AG10803 (cell line): Measurements from ENCODE around the gene CD59.
"Not testable (repeated sequence)": the region's sequence is repeated elsewhere in the genome, so short reads cannot be mapped to it uniquely, and the experiment has no call there.

Experiments used
- DNase-seq: peaks from one replicate; pipeline ENCODE4 v3.0.0; 2010; ENCODE audit warnings: low read depth
- H3K4me3 ChIP-seq: 2 replicates; pipeline ENCODE4 v1.5.1; 2011; ENCODE audit warnings: mild to moderate bottlenecking, low read length, control low read depth
- TF ChIP-seq, protein P1 (sequence below): conservative IDR thresholded peaks from 2 replicates; pipeline ENCODE4 v1.5.1; 2011; ENCODE audit warnings: mild to moderate bottlenecking, low read length, control low read depth, inconsistent platforms

Gene CD59

GRCh38 chr11:33689085-33689484, 47.1 kb downstream of the CD59 start:
- H3K4me3 ChIP-seq = no peak overlapping the region
- DNase-seq = peak; percentile 46
- TF ChIP-seq, protein P1, sequence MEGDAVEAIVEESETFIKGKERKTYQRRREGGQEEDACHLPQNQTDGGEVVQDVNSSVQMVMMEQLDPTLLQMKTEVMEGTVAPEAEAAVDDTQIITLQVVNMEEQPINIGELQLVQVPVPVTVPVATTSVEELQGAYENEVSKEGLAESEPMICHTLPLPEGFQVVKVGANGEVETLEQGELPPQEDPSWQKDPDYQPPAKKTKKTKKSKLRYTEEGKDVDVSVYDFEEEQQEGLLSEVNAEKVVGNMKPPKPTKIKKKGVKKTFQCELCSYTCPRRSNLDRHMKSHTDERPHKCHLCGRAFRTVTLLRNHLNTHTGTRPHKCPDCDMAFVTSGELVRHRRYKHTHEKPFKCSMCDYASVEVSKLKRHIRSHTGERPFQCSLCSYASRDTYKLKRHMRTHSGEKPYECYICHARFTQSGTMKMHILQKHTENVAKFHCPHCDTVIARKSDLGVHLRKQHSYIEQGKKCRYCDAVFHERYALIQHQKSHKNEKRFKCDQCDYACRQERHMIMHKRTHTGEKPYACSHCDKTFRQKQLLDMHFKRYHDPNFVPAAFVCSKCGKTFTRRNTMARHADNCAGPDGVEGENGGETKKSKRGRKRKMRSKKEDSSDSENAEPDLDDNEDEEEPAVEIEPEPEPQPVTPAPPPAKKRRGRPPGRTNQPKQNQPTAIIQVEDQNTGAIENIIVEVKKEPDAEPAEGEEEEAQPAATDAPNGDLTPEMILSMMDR = no peak

DNA sequence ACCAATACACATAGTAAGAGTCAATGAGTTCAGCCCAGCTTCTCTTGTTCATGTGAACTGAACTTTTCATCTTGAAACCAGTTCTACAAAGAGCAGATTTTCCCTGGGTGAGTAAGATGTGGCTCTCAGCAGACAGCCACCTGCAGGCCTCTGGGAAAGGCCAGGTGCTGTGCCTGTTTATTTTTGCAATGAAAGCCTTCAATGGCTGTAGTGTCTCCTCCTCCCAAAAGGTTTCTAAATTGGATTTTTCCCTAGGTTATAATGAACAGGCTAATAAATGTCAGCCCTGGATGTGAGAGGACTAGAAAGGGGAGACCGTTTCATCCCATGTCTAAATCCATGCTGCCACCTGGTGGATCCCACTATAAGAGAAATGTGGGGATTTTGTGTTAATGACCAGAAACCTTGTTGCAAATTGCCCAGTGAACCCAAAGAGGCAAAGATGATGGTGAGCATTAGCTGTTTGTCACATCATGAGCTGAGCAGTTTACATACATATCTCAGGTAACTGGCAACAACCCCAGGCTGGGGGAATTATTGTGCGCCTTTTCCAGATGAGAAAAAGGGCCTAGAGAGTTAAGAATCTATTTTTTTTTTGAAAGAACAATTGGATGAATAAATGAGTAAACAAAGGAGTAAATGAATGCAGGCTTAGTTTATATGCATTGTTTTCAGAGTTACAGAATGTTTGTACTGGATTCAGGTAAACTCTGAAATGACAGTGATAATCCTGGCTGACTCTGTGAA, 48.3 kb downstream of the CD59 start:
- DNase-seq = peak; percentile 77

DNA sequence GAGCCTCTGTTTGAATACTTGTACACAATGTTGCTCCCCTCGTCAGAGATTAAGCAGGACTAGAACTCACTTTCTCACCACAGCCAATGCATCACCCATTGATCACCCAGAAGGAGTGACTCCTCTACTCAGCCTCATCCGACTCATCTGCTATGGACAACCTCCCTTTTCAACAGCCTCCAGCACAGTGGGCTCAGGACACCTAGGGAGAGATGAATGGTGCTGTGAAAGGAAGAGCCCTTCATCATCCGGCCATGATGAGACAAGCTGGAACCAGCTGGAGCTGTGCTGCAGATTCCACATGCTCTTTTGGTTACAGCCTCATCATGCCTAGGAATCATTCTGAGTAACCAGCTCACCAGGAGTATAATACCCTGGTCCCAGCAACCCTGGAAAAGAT, 51.1 kb downstream of the CD59 start:
- TF ChIP-seq, protein P1 = no peak
- H3K4me3 ChIP-seq = no peak overlapping the region
- peak; percentile 49 for DNase-seq

More for the DNA sequence above, 48.3 kb downstream of the CD59 start:
- TF ChIP-seq, protein P1 = peak; percentile 84
- no peak overlapping the region for H3K4me3 ChIP-seq

DNA sequence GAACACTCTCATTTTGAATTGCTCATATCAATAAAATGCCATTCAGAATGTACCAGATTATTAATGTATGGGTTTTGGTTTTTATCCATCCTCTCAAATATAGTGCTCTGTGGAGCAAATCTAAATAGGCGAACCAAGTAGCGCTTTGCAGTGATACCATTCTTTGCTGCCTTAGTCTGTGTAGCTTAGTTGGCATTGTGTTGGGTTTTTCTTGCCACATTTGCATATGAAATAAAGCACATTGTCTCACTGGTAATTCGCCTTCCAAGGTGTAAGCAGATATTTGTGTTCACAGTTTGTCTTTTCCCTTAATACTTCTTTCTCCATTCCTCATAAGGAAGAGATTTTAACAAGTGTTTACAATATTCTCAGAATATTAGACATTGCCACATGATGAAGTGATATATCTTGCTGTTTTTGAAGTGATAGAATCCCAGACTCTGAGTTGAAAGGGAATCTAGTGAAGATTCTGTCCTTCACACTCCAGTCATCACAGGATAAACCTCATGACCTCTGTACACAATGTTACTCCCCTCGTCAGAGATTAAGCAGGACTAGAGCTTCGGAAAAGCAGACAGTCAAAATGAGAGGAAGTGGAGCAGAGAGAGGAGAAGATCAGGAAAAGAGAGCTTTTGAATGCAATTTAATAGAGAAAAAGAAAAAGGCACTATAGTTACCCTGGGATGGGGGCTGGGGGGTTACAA, 52.1 kb downstream of the CD59 start:
- TF ChIP-seq, protein P1 = no peak
- no peak overlapping the region for H3K4me3 ChIP-seq
- no peak for DNase-seq

DNA sequence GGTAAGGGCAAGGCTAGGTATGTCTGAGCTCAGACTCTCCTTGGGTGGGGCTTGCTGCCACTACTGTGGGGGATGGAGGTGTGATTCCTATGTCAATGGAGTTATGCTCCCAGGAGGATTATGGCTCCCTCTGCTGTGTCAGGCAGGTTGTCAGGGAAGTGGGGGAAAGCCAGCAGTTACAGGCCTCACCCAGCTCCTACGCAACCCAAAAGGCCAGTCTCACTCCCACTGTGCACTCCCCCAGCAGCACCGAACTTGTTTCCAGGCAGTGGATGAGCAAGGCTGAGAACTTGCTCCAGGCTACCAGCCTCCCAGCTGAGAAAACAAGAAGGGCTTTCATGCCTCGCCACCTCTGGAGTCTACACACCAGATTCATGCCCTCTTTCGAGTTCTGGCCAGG, 53.8 kb downstream of the CD59 start:
- DNase-seq = no peak
- TF ChIP-seq, protein P1 = no peak; the same call in 1 of the 2 replicates

GRCh38 chr11:33682019-33682418, 54.2 kb downstream of the CD59 start:
- DNase-seq = no peak
- no peak overlapping the region for H3K4me3 ChIP-seq
- TF ChIP-seq, protein P1 = no peak

More for the DNA sequence above, 53.8 kb downstream of the CD59 start:
- no peak overlapping the region for H3K4me3 ChIP-seq

DNA sequence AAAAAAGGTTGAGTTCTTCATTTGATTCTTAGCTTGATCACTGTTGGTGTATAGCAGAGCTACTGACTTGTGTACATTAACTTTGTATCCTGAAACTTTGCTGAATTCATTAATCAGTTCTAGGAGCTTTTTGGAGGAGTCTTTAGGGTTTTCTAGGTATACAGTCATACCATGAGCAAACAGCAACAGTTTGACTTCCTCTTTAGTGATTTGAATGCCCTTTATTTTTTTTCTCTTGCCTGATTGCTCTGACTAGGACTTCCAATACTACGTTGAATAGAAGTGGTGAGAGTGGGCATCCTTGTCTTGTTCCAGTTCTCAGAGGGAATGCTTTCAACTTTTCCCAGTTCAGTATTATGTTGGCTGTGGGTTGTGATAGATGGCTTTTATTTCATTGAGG, 57.6 kb downstream of the CD59 start:
- H3K4me3 ChIP-seq, DNase-seq: not testable (repeated sequence)
